GM18907 (cell line): ENCODE data around the gene VN1R4.
"Not testable (repeated sequence)": the region's sequence is repeated elsewhere in the genome, so short reads cannot be mapped to it uniquely, and the experiment has no call there.

Source experiments
- ATAC-seq: cut with Tn5 transposase; IDR thresholded peaks from one replicate; pipeline ENCODE4 v1.9.1; 2021; ENCODE audit warnings: mild to moderate bottlenecking, moderate library complexity; ENCODE audit not compliant: unreplicated experiment

VN1R4 gene, protein sequence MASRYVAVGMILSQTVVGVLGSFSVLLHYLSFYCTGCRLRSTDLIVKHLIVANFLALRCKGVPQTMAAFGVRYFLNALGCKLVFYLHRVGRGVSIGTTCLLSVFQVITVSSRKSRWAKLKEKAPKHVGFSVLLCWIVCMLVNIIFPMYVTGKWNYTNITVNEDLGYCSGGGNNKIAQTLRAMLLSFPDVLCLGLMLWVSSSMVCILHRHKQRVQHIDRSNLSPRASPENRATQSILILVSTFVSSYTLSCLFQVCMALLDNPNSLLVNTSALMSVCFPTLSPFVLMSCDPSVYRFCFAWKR

DNA sequence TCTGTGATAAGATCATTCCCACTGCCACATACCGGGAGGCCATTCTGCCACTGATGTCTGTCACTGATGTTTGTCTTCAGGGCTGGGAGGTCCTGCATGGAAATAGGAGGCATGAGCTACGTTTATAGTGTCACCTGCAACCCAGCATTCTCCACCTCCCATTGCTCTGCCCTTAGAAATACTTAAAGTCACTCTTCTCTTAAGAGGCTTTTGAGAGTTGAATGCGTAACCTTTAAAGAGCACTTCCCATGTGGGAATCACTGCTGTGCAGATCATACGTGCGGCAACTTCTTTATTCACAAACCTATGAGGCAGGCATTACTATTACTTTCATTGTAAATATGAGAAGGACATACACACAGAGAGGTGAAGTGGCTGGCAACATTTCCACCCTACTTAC, at the start of gene VN1R4:
TSS of gene VN1R4 (minus strand) at position 101 of the 400 bp plus-strand sequence. CDS start at position 43, 58 bp downstream.
- ATAC-seq: not testable (repeated sequence)

DNA sequence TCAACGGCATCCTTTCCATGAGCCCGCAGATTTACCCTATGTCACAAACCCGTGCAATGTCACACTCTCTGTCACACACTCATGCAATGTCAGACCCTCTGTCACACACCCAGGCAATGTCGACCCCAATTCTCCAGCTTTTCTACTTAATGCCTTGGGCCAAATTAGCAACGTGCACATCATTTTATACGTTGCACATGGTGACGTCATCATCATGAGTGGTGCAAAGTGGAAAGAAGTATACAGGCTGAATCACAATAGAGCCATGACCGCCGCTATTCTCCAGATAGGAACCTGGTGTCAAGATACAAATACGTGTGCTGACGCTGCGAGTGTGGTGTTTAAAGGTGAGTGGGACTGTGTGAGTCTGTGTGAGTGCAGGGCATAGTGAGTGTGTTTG, 44.4 kb upstream of the VN1R4 start:
- no peak for ATAC-seq

DNA sequence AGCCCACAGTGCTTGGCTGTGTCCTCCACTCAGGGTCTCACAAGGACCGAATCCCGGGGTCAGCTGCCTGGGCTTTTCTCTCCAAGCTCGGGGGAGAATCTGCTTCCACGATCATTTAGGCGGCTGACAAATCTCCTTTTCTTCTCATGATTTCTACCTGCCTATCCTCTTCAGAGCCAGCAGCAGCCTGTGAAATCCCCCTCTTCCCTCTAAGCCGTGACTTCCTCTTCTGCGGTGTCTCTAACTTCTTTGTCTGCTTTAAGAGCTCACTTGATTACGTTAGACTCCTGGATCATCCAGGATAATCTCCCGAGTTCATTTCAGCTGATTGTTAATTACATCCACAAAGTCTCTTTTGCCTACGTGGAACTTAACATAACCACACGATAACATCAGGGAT, 43.5 kb upstream of the VN1R4 start:
- ATAC-seq: no peak

DNA sequence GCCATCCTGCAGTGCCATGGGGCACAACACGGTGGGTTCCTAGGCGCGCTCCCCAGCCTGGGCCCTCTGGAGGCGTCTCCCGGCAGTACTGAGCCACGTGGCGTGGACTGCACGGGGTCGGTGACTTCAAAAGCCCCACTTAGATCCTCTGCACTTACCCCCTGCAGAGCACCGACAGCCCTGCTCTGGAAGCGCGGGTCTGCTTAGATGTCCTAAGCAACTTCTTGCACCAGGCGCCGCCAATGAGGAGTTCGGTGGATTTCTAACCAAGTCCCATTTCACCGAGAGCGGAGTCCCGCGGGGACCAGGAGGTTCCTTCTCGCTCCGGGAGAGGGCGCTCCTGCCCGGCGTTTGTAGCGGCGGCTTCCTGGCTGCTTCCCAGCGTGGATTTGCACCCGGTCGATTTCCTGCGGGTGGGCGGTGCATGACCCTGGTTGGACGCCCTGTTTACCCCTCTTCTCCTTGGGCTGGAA, 40.9 kb upstream of the VN1R4 start:
- ATAC-seq: no peak

DNA sequence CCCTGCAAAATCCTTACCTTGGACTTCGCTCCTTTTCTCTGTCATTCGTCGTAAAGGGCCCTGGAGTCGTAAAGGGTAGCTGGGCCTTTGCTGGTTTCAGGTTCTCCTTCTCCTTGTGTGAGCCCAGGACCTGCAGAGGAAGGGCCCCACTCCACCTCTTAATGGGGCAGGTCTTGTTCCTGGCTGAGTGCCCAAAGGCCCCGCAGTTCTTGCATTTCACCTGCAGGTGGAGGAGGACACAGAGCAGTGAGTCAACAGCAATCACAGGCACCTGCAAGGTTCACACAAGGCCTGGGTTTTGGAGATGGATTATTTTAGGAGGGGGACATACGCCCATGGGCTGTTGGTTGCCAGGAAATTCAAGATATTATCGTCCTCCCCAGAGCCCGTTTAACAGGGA, 33.8 kb upstream of the VN1R4 start:
- ATAC-seq: not testable (repeated sequence)

DNA sequence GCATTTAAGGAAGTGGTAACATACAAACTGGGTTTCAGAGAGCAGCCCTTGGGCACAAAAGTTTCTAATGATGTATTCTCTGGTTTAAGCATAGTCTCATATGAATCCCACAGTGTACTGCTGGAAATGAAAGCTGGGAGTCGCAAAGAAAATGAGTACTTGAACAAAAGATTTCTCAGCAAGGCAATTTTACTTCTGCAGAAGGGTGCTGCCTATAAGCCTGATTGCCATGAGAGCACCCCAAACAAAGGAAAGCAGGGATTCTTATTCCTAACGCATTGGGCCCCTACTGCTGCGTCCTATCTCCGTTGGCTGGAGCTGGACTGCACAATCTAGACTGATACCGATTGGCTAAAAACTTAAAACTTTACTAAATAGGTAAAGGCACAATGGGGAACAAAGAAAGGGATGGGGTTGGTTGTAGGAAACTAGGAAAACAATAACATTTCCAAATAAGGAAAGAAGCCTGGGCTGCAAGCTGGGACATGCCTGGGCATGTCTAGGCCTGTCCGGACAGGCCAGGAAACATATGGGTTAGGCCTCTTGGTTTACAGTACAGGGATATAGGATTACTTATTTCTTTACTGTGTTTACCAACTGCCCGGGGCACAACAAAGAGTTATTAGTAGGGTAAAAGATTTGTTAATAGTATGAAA, 27.4 kb upstream of the VN1R4 start:
- ATAC-seq: no peak

DNA sequence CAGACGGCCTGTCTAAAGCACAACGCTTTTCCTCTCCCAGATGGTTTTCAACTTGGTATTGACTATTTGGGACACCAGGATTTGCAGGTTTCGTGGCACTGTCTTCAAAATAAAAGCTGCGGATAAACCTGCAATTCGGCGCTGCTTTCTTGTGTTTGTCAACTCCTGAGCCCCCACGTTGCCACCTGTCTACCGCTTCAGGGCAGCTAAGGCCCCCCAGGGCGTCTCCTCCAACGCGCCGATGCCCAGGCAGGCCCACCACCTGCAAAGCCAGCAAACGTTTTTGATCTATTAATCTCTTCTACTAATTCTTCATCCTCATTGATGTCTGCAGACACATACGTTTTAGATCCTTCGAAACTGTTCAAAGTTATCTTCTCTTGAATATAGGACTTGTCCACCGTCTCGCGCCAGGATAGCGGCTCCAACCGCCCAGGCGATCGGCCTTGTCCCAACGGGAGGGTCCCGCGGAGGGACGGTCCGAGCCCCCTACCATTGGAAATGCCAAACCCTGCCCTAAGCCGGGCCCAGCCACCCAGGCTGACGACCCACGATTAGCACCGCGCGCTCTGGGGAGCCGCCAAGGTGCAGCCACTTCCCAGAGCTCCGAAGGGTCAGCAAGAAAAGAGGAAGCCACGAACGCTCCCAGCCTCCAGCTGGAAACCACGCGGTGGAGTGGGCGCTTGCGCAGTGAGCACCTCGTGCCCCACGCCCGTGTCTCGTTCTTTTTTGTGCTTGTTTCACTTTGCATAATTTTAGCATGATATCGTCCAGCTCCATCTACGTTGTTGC, 23.4 kb upstream of the VN1R4 start:
- no peak for ATAC-seq

DNA sequence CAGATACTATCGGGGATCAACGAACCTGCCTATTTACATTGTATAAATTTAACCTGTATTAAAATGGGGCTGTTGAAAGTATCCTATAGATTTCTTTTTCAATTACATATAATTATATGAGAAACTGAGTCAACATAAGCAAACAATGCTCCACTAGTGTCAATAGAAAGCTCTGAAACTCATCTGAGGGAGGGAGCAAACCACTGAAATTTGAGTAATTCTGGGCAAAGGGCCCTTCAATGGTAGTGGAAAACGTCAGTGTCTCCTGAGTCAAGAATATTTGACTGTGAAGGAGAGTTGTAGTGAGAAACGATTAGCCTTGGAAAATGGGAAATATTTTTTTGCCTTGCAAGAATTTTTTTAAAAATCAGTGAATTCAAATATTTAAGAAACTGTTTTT, 17.6 kb upstream of the VN1R4 start:
- ATAC-seq: no peak

DNA sequence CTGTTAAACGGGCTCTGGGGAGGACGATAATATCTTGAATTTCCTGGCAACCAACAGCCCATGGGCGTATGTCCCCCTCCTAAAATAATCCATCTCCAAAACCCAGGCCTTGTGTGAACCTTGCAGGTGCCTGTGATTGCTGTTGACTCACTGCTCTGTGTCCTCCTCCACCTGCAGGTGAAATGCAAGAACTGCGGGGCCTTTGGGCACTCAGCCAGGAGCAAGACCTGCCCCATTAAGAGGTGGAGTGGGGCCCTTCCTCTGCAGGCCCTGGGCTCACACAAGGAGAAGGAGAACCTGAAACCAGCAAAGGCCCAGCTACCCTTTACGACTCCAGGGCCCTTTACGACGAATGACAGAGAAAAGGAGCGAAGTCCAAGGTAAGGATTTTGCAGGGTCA, 14.4 kb upstream of the VN1R4 start:
- not testable (repeated sequence) for ATAC-seq

DNA sequence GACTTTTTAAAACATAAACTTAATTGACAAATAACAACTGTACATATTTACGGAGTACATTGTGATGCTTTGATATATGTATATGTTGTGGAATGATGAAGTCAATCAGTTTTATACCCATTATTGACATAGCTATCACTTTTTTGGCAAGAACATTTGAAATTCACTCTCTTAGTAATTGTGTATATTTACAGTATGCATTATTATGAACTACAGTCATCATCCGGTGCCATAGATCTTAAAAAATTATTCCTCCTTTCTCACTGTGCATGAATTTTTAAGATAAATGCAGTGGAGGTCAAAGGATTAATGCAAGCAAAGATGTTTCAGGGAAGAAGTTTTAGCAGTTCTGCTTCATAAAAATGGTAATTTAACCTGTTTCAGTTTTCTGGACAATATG, 8.0 kb upstream of the VN1R4 start:
- no peak for ATAC-seq

DNA sequence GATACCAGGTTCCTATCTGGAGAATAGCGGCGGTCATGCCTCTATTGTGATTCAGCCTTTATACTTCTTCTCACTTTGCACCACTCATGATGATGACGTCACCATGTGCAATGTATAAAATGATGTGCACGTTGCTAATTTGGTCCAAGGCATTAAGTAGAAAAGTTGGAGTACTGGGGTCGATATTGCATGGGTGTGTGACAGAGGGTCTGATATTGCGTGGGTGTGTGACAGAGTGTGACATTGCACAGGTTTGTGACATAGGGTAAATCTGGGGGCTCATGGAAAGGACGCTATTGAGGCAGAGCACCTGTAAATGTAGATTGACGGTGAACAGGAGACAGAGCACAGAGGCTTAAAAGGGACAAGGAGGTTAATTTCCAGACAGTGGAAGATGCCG, 4.5 kb upstream of the VN1R4 start:
- no peak for ATAC-seq

DNA sequence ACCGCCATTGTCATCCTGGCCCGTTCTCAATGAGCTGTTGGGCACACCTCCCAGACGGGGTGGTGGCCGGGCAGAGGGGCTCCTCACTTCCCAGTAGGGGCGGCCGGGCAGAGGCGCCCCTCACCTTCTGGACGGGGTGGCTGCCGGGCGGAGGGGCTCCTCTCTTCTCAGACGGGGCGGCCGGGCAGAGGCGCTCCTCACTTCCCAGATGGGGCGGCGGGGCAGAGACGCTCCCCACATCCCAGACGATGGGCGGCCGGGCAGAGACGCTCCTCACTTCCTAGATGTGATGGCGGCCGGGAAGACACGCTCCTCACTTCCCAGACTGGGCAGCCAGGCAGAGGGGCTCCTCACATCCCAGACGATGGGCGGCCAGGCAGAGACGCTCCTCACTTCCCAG, 2.3 kb upstream of the VN1R4 start:
- ATAC-seq: not testable (repeated sequence)

DNA sequence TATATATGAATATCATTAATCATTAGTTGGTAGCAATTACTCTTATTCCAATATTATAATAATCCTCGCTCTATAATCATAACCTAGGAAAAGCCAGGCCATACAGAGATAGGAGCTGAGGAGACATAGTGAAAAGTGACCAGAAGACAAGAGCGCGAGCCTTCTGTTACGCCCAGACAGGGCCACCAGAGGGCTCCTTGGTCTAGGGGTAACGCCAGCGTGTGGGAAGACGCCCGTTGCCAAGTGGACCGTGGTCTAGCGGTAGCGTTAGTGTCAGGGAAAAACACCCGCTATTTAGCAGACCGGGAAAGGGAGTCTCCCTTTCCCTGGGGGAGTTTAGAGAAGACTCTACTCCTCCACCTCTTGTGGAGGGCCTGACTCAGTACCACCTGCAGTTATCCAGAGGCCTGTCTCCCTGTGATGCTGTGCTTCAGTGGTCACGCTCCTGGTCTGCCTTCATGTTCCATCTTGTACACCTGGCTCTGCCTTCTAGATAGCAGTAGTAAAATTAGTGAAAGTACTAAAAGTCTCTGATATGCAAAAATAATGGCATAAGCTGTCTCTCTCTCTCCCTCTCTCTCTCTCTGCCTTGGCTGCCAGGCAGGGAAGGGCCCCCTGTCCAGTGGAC, 9.7 kb downstream of the VN1R4 start, which contains the start of gene VN1R2:
TSS of gene VN1R2 (plus strand) at position 578 of the 628 bp plus-strand sequence. CDS start 84 bp downstream, outside the sequence.
- ATAC-seq: not testable (repeated sequence)

DNA sequence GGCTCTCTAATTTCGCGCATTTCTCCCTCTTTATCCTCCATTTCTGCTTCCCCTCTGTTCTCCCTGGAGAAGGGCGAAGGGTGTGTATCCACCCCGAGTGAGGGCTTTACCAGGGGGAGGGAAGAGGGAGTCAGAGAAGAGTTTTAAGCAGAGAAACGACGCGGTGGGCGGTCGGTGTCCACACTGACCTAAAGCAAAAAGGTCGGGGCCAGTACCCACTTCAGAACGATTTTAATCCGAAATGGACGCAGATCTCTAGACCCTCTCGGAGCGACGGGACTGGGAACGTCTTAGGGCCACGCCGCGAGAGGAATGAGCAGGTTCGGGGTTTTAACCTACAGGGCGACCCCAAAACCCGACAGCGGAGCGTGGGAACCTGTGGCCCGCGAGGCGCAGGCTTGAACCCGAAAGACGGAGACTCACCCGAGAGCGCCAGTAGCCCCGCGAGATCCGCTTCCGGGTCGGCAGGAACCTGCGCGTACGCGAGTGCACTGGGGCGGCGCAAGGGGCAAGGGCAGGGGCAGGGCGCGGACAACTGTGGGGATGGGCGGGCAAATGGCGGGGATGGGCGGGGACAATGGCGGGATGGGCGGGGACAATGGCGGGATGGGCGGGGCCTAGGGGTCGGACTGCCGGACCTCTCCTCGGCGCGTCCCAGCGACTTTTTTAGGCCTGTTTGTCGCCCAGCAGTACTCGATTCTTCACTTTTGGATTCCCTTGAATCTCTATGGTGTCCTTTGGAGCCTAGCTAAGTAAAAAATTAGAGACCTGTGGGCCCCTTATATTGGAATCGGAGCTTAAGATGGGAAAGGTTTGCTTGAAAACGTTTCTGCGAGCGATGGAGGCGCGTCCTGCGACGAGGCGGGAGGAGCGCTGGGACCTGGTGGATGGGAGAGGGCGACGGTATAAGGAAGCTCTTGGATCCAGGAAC, 12.8 kb downstream of the VN1R4 start, which contains the start of gene ZNF677:
TSS of gene ZNF677 (minus strand) at position 463 of the 931 bp plus-strand sequence. CDS start 3,323 bp downstream, outside the sequence.
- ATAC-seq: no peak

DNA sequence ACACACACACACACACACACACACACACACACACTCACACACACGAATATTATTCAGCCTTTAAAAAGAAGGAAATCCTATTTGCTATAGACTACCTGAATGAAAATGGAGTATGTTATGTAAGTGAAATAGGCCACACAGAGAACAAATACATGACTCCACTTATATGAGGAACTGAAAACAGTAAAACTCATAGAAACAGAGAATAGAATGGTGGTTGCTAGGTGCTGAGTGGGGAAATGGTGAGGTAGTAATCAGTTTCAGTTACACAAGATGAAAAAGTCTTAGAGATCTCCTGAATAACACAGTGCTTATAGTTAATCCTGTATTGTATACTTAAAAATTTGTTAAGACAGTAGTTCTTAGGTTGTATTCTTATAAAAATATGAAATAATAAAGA, 21.0 kb downstream of the VN1R4 start:
- ATAC-seq: no peak

DNA sequence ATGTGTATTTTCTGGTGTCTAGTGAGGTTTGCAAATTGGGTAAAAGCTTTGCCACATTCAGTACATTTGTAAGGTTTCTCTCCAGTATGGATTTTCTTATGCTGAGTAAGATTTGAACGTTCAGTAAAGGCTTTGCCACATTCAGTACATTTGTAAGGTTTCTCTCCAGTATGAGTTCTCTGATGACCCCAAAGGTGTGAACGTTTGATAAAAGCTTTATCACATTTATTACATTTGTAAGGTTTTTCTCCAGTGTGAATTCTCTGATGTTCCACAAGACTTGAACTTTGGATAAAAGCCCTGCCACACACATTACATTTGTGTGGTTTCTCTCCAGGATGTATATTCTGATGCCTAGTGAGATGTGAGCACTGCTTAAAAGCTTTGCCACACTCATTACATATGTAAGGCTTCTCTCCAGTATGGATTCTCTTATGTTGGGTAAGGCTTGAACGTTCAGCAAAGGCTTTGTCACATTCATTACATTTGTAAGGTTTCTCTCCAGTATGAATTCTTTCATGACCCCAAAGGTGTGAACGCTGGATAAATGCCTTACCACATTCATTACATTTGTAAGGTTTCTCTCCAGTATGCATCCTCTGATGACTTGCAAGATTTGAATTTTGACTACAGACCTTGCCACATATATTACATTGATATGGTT, 30.3 kb downstream of the VN1R4 start:
- ATAC-seq: no peak

DNA sequence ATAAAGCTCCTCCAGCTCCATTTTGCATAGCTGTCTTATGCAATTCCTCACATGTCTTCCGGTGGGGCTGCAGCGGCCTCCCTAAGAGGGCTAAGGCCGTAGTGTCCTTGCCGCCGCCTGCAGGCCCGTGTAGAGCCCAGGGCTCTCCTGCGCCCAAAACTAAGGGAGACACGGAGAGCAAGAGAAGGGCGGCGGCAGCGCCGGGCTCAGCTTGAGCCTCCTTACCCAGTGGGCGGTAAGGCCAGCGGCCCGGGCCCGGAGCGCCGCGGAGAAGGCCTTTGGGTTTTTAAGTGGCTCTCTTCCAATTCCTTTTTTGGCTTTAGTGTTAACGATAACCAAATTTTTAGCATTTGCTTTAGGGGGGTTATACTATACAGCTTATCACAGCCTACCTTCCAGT, 42.9 kb downstream of the VN1R4 start:
- ATAC-seq: no peak

DNA sequence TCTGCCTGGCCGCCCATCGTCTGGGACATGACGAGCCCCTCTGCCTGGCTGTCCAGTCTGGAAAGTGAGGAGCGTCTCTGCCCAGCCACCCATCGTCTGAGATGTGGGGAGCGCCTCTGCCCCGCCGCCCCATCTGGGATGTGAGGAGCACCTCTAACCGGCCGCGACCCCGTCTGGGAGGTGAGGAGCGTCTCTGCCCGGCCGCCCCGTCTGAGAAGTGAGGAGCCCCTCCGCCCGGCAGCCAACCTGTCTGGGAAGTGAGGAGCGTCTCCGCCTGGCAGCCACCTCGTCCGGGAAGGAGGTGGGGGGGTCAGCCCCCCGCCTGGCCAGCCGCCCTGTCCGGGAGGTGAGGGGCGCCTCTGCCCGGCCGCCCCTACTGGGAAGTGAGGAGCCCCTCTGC, 44.8 kb downstream of the VN1R4 start:
- ATAC-seq: not testable (repeated sequence)
